Caco-2 (cell line): ENCODE results near the gene CDNF. TPM values are rescaled to one million over a fixed set of nuclear protein-coding genes. Genes with fewer than 3 reads are reported as not detected.

ENCODE experiments used
- BruUV-seq: library from RNA; stranded (reverse); fragments of 400-500 nt; replicated peaks from 2 replicates; lab custom pipeline; 2021; lab: Mats Ljungman, UMichigan
- CTCF ChIA-PET: fragments of 300-600 bp; sonication (Branson Sonifier 250); formaldehyde crosslinking; loops from one replicate; lab custom pipeline; 2022; ENCODE audit warnings: antibody characterized with exemption; lab: Charles Lee
- POLR2A ChIA-PET: fragments of 300-600 bp; sonication (Branson Sonifier 250); formaldehyde crosslinking; loops from one replicate; lab custom pipeline; 2022; ENCODE audit warnings: antibody characterized with exemption; lab: Charles Lee
- DNase-seq, 2 experiments: peaks; one replicate each; pipeline versions ENCODE4 v3.0.0 to v3.0.0-alpha.2; 2020 to 2022
- H3K27me3 ChIP-seq: replicated peaks from 2 replicates; pipeline ENCODE4 v1.6.0; 2011; ENCODE audit warnings: low read length; ENCODE audit not compliant: control insufficient read depth, insufficient read depth
- H3K36me3 ChIP-seq: 2 replicates; pipeline ENCODE4 v1.5.1; 2011; ENCODE audit warnings: low read length; ENCODE audit not compliant: control insufficient read depth, insufficient read depth
- H3K4me1 ChIP-seq: fragments of 250-450 bp; sonication (Bioruptor Pico); 2 replicates; pipeline ENCODE4 v1.5.1; 2020; ENCODE audit warnings: mild to moderate bottlenecking
- H3K4me3 ChIP-seq: 2 replicates; pipeline ENCODE4 v1.5.1; 2011; ENCODE audit warnings: low read depth, mild to moderate bottlenecking, control low read depth, low read length
- H3K9me3 ChIP-seq: fragments of 250-450 bp; sonication (Bioruptor Pico); 2 replicates; pipeline ENCODE4 v1.5.1; 2020; ENCODE audit warnings: mild to moderate bottlenecking, moderate library complexity
- H3K27ac Mint-ChIP-seq: one replicate; pipeline ENCODE4 v1.8.0; 2022; ENCODE audit warnings: mixed read lengths; ENCODE audit not compliant: unreplicated experiment
- H3K27me3 Mint-ChIP-seq: one replicate; pipeline ENCODE4 v1.8.0; 2022; ENCODE audit warnings: mixed read lengths; ENCODE audit not compliant: insufficient read depth, unreplicated experiment
- H3K36me3 Mint-ChIP-seq: one replicate; pipeline ENCODE4 v1.8.0; 2022; ENCODE audit warnings: mild to moderate bottlenecking, mixed read lengths; ENCODE audit not compliant: insufficient read depth, unreplicated experiment
- H3K4me1 Mint-ChIP-seq: one replicate; pipeline ENCODE4 v1.8.0; 2022; ENCODE audit warnings: low read depth, mixed read lengths; ENCODE audit not compliant: unreplicated experiment
- H3K4me3 Mint-ChIP-seq: one replicate; pipeline ENCODE4 v1.8.0; 2022; ENCODE audit warnings: mild to moderate bottlenecking, moderate library complexity, mixed read lengths; ENCODE audit not compliant: unreplicated experiment
- H3K9me3 Mint-ChIP-seq: one replicate; pipeline ENCODE4 v1.8.0; 2022; ENCODE audit warnings: mixed read lengths; ENCODE audit not compliant: unreplicated experiment
- CTCF ChIP-seq, 2 experiments: fragments of 200-600 bp in 1 of 2; IDR thresholded peaks; 1 replicate in 1 of 2; 2 replicates in 1 of 2; pipeline versions ENCODE4 v1.5.1 to v1.8.0; 2011 to 2022; ENCODE audit warnings: antibody characterized with exemption in 1 of 2, control low read depth in 1 of 2, inconsistent platforms in 1 of 2, low read depth in 1 of 2, low read length in 1 of 2, mild to moderate bottlenecking in 1 of 2, moderate library complexity in 1 of 2; ENCODE audit not compliant: insufficient read depth in 1 of 2, severe bottlenecking in 1 of 2, unreplicated experiment in 1 of 2
- intact Hi-C: fragments of 100-400 bp; cut with micrococcal nuclease; formaldehyde crosslinking; loops from one replicate; pipeline ENCODE4 v1.10.0; 2022; ENCODE audit not compliant: unreplicated experiment
- total RNA-seq: library from RNA; stranded (reverse); gene quantifications from 2 replicates; pipeline ENCODE4 v1.2.3, GENCODE V29; 2022

CDNF gene
- total RNA-seq, 1 experiment from 2014 or later: 3.9 TPM

GRCh38 chr10:14800397-14800796, 37.4 kb downstream of the CDNF start:
- H3K27me3 ChIP-seq: no peaks in the 10 kb centered on the region
- H3K27me3 Mint-ChIP-seq: no peaks in the 10 kb centered on the region
- ChIA-PET CTCF (no interaction called here), POLR2A (no interaction called here)
- H3K4me1 Mint-ChIP-seq: peaks cover 9% of the 10 kb centered on the region
- no peak for DNase-seq
- H3K9me3 ChIP-seq: no peaks in the 10 kb centered on the region
- H3K4me1 ChIP-seq: peaks cover 8% of the 10 kb centered on the region; the same call in 1 of the 2 replicates
- no peaks in the 10 kb centered on the region for H3K36me3 Mint-ChIP-seq
- no peaks in the 10 kb centered on the region for H3K9me3 Mint-ChIP-seq
- H3K36me3 ChIP-seq: no peaks in the 10 kb centered on the region
- no peak overlapping the region for H3K4me3 Mint-ChIP-seq
- no TSS peak for BruUV-seq
- no peak overlapping the region for H3K27ac Mint-ChIP-seq
- H3K4me3 ChIP-seq: no peak overlapping the region
- intact Hi-C loops: no loop called here
- no peak for TF ChIP-seq CTCF (IDR thresholded peaks at IDR 0.05; ENCODE audit: insufficient read depth in 1 of 2, low read depth in 1 of 2, low read length in 1 of 2, severe bottlenecking in 1 of 2, unreplicated experiment in 1 of 2)

GRCh38 chr10:14798636-14799035, 39.2 kb downstream of the CDNF start:
- H3K4me3 Mint-ChIP-seq: no peak overlapping the region
- H3K9me3 Mint-ChIP-seq: no peaks in the 10 kb centered on the region
- DNase-seq: no peak
- Histone ChIP-seq H3K9me3 (no peaks in the 10 kb centered on the region), H3K4me3 (no peak overlapping the region), H3K27me3 (no peaks in the 10 kb centered on the region), H3K4me1 (peaks cover 8% of the 10 kb centered on the region; the same call in 1 of the 2 replicates), H3K36me3 (no peaks in the 10 kb centered on the region)
- H3K4me1 Mint-ChIP-seq: peaks cover 9% of the 10 kb centered on the region
- no peak overlapping the region for H3K27ac Mint-ChIP-seq
- no peaks in the 10 kb centered on the region for H3K27me3 Mint-ChIP-seq
- CTCF ChIA-PET: no interaction called here
- TF ChIP-seq CTCF (IDR thresholded peaks at IDR 0.05; ENCODE audit: insufficient read depth in 1 of 2, low read depth in 1 of 2, low read length in 1 of 2, severe bottlenecking in 1 of 2, unreplicated experiment in 1 of 2): no peak
- no peaks in the 10 kb centered on the region for H3K36me3 Mint-ChIP-seq
- no TSS peak for BruUV-seq
- POLR2A ChIA-PET: no interaction called here
- intact Hi-C loops: no loop called here

- Mint-ChIP-seq H3K27ac (no peak overlapping the region), H3K36me3 (peaks cover 7% of the 10 kb centered on the region), H3K4me3 (no peak overlapping the region), H3K9me3 (peaks cover 19% of the 10 kb centered on the region), H3K4me1 (peaks cover 2% of the 10 kb centered on the region), H3K27me3 (no peaks in the 10 kb centered on the region)
- no TSS peak for BruUV-seq
- CTCF ChIA-PET: no interaction called here
- H3K4me1 ChIP-seq: peaks cover 3% of the 10 kb centered on the region
- intact Hi-C loops: no loop called here
- no peaks in the 10 kb centered on the region for H3K27me3 ChIP-seq
- POLR2A ChIA-PET: no interaction called here
- DNase-seq: no peak
- no peaks in the 10 kb centered on the region for H3K36me3 ChIP-seq
- H3K4me3 ChIP-seq: no peak overlapping the region
- peaks cover 14% of the 10 kb centered on the region for H3K9me3 ChIP-seq
- no peak for TF ChIP-seq CTCF (IDR thresholded peaks at IDR 0.05; ENCODE audit: insufficient read depth in 1 of 2, low read depth in 1 of 2, low read length in 1 of 2, severe bottlenecking in 1 of 2, unreplicated experiment in 1 of 2)
These were observed 49.9 kb downstream of the CDNF start for GRCh38 chr10:14787938-14788337.
